VCaP (cell line): ENCODE measurements around the gene GPC3.

Experiments used
- H3K27ac ChIP-seq: fragments of 450-650 bp; 2 replicates; pipeline ENCODE4 v1.5.1; 2017
- TF ChIP-seq, protein P1 (sequence below): fragments of 450-650 bp; conservative IDR thresholded peaks from 2 replicates; pipeline ENCODE4 v1.5.1; 2017; ENCODE audit warnings: mild to moderate bottlenecking, moderate library complexity

GPC3 gene

DNA sequence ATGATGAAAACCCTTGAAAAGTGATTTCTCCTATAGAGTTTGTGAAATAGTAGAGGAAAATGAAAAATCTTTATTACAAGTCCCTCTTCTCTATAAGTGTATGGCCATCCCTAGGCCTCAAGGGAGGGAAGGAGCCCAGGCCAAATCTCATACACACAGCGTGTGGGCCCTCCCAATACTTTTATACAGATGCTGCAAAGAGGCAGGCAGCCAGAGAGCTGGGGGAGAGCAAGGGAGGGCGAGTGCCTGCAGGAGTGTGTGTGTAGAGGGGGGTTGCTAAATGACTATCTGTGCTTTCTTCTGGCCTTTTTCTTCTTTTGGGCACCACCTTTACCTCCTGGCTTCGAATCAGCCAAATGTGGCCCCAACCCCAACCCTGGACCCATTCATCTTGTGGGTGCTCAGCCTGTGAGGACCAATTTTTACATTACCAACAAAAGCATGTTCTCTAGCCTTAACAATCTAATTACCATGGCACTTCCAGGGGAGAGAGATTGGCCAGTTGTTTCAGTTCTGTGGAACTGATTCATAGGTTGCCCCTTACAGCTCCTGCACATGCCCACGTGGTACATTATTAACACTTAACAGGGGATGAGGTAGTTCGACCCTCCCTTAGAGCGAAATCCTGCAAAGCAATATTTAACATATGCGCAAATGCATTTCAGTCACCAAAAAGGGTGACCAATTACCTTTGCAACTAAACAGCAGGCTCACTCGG, 2.0 kb downstream of the GPC3 start:
- TF ChIP-seq, protein P1, sequence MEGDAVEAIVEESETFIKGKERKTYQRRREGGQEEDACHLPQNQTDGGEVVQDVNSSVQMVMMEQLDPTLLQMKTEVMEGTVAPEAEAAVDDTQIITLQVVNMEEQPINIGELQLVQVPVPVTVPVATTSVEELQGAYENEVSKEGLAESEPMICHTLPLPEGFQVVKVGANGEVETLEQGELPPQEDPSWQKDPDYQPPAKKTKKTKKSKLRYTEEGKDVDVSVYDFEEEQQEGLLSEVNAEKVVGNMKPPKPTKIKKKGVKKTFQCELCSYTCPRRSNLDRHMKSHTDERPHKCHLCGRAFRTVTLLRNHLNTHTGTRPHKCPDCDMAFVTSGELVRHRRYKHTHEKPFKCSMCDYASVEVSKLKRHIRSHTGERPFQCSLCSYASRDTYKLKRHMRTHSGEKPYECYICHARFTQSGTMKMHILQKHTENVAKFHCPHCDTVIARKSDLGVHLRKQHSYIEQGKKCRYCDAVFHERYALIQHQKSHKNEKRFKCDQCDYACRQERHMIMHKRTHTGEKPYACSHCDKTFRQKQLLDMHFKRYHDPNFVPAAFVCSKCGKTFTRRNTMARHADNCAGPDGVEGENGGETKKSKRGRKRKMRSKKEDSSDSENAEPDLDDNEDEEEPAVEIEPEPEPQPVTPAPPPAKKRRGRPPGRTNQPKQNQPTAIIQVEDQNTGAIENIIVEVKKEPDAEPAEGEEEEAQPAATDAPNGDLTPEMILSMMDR = no peak
- no peak overlapping the region for H3K27ac ChIP-seq

DNA sequence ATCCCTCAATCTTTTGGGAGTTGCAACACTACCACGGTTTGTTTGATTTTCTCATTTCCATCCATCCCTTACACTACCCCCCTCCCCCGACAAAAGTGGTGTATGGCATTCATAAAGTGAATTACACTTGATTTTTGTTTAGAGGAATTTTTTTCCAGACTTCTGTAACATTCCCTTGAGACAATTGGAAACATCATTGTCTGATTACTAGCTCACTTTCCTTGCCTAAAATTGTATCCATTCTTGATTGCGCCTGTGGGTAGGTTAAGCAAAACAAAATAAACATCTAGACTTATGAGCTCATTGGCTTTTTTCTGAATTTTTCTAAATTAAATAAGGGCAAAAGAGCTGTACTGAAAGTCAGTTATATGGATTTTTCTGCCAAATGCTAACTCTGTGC, 3.5 kb downstream of the GPC3 start:
- H3K27ac ChIP-seq = no peak overlapping the region
- TF ChIP-seq, protein P1 = no peak

DNA sequence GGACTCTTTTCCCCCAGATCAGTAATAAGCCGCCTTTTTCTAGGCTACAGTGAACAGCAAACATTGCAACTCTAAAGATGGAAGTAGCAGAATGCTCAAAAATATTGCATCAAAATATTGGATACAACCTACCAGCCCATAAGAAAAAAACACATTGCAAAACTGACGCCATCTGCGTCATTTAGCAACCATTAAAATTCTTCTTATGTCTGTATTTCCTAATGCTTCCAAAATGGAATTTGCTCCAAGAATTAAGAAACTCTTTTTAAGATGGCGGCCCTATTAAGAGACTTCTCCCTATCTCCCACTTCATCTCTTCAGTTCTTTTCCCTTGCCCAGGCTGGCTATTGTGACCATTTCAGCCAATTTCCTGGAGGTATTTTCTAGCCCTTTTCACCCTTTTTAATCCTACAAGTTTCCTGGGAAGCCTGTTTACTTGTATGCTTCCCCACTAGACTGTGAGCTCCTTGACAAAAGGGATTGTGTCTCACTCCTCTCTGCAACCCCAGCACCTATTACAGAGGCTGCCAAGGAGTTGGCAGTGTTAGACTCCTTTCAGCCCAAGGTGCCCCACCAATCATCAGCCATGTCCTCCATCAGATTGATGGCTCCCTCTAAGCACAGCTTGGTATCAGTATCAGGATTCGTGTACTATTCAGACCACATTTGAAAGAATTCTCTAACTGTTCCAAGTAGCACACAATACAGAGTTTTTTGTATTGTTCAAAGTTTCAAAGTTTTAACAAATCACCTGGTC, 4.4 kb downstream of the GPC3 start:
- TF ChIP-seq, protein P1 = no peak
- no peak overlapping the region for H3K27ac ChIP-seq

DNA sequence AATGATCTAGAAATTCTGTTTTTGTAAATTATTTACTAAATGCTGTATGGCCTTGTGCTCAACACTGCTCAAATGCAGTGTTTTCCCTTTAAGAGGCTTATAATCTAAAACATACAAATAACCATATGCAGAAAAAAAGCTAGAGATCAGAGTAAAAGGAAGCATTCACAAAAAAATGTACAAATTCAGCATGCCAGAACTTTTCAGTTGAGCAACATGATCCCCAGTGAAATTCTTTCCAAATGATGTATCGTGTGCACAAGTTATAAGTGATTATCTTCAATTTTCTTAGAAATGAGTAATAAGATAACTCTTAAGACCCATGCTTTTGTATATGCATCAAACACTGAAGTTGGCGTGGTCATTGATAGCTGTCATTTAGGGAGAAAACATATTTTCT, 5.0 kb downstream of the GPC3 start:
- no peak overlapping the region for H3K27ac ChIP-seq
- TF ChIP-seq, protein P1 = no peak

DNA sequence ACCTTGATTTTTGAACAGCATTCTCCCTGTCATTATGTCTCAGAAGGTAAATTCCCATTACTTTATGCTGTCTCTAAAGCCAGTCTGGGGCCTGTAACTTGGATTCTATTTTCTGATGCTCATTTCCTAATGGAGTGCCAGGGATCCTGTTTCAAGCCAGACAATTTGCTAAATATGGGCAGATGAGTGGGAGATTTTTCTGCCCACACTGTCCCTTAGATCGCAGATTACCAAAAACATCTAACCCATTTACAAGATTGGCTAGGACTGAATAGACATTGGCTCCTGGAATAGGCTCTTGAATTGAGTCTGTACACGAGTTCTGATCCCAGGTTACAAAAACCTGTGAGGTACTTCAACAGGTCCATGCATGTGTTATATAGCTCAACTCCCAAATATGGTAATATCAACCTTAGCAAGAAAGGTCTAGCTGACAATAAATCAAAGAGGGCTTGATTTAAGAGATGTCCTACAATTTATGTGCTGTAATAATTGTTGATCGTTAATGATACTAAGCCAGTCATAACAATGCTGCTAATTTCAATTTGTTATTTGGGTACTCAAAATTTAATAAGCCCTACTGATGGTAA, 5.7 kb downstream of the GPC3 start:
- TF ChIP-seq, protein P1 = no peak
- no peak overlapping the region for H3K27ac ChIP-seq

DNA sequence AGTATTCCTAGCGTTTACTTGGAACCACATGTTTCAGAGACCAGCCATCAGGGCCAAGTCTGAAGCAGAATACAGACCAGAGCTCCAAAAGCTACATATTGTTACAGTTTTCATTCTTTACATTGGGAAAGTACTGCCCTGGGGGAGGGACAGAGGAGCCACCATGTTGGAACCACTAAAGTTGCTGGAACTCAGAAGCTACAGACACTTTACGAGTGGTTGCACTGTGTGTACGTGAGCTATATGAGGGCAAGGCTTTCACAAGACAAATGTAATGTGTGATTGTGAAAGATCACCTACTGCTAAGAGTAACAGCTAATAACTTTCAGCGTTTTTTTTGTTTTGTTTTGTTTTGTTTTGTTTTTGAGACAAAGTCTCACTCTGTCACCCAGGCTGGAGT, 11.7 kb downstream of the GPC3 start:
- no peak overlapping the region for H3K27ac ChIP-seq
- TF ChIP-seq, protein P1 = no peak

DNA sequence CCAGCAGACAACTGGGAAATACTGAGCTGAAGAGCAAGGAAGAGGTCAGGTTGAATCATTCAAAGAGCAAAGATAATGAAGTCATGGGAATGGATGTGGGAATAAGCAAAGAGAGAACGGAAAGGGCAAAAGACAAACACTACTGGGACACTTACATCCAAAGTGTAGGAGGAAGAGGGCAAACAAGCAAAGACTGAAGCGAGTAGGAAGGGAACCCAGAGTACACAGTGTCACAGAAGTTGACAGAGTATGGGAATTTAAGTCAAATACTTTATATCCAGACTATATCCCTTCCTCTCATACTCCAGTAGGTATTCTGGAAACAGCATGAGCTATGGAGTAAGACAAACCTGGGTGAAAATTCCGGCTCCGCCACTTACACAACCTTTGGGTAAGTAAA, 12.5 kb downstream of the GPC3 start:
- TF ChIP-seq, protein P1 = no peak
- H3K27ac ChIP-seq = no peak overlapping the region
